ENCODE results near the gene DCC. TPM values are rescaled to one million over a fixed set of nuclear protein-coding genes. Genes with fewer than 3 reads are reported as not detected.

The DCC gene
- total RNA-seq, 1 donor from 2014 or later: 1.0 TPM

GRCh38 chr18:52519021-52519420 lies 179.0 kb downstream of the DCC start:
- Mint-ChIP-seq H3K27ac (peak overlapping the region; percentile 64), H3K4me1 (peaks cover 18% of the 10 kb centered on the region), H3K36me3 (no peaks in the 10 kb centered on the region), H3K9me3 (no peaks in the 10 kb centered on the region), H3K4me3 (no peak overlapping the region), H3K27me3 (ENCODE audit: low read depth) (peaks cover 4% of the 10 kb centered on the region)
- no peak for DNase-seq (ENCODE audit: low spot score in 2 of 2, unreplicated experiment in 2 of 2)
- no peak for TF ChIP-seq CTCF (IDR thresholded peaks at IDR 0.05; ENCODE audit: unreplicated experiment)

GRCh38 chr18:52523566-52523965 lies 183.6 kb downstream of the DCC start:
- Mint-ChIP-seq H3K27me3 (ENCODE audit: low read depth) (peaks cover 3% of the 10 kb centered on the region), H3K4me3 (no peak overlapping the region), H3K36me3 (no peaks in the 10 kb centered on the region), H3K4me1 (peaks cover 12% of the 10 kb centered on the region), H3K9me3 (no peaks in the 10 kb centered on the region), H3K27ac (no peak overlapping the region)
- DNase-seq (ENCODE audit: low spot score in 2 of 2, unreplicated experiment in 2 of 2): no peak
- no peak for TF ChIP-seq CTCF (IDR thresholded peaks at IDR 0.05; ENCODE audit: unreplicated experiment)

- H3K4me3 Mint-ChIP-seq: no peak overlapping the region
- H3K27me3 Mint-ChIP-seq (ENCODE audit: low read depth): peaks cover 18% of the 10 kb centered on the region
- TF ChIP-seq CTCF (IDR thresholded peaks at IDR 0.05; ENCODE audit: unreplicated experiment): no peak
Measured at GRCh38 chr18:52531836-52532235, 191.8 kb downstream of the DCC start.

GRCh38 chr18:52536039-52536438 lies 196.0 kb downstream of the DCC start:
- peaks cover 14% of the 10 kb centered on the region for H3K27me3 Mint-ChIP-seq (ENCODE audit: low read depth)
- no peaks in the 10 kb centered on the region for H3K9me3 Mint-ChIP-seq
- H3K4me1 Mint-ChIP-seq: no peaks in the 10 kb centered on the region
- no peak for TF ChIP-seq CTCF (IDR thresholded peaks at IDR 0.05; ENCODE audit: unreplicated experiment)
- no peak overlapping the region for H3K27ac Mint-ChIP-seq
- H3K4me3 Mint-ChIP-seq: no peak overlapping the region
- no peak for DNase-seq (ENCODE audit: low spot score in 2 of 2, unreplicated experiment in 2 of 2)
- H3K36me3 Mint-ChIP-seq: no peaks in the 10 kb centered on the region

More at GRCh38 chr18:52531836-52532235, 191.8 kb downstream of the DCC start:
- Mint-ChIP-seq H3K36me3 (no peaks in the 10 kb centered on the region), H3K27ac (no peak overlapping the region), H3K4me1 (no peaks in the 10 kb centered on the region), H3K9me3 (no peaks in the 10 kb centered on the region)
- no peak for DNase-seq (ENCODE audit: low spot score in 2 of 2, unreplicated experiment in 2 of 2)

GRCh38 chr18:52537261-52537660 lies 197.3 kb downstream of the DCC start:
- no peak for DNase-seq (ENCODE audit: low spot score in 2 of 2, unreplicated experiment in 2 of 2)
- H3K27ac Mint-ChIP-seq: no peak overlapping the region
- TF ChIP-seq CTCF (IDR thresholded peaks at IDR 0.05; ENCODE audit: unreplicated experiment): no peak
- no peaks in the 10 kb centered on the region for H3K9me3 Mint-ChIP-seq
- no peaks in the 10 kb centered on the region for H3K36me3 Mint-ChIP-seq
- H3K27me3 Mint-ChIP-seq (ENCODE audit: low read depth): peaks cover 10% of the 10 kb centered on the region
- no peak overlapping the region for H3K4me3 Mint-ChIP-seq
- H3K4me1 Mint-ChIP-seq: no peaks in the 10 kb centered on the region

- DNase-seq (ENCODE audit: low spot score in 2 of 2, unreplicated experiment in 2 of 2): no peak
- no peak overlapping the region for H3K4me3 Mint-ChIP-seq
- no peaks in the 10 kb centered on the region for H3K36me3 Mint-ChIP-seq
- H3K9me3 Mint-ChIP-seq: no peaks in the 10 kb centered on the region
- peaks cover 20% of the 10 kb centered on the region for H3K27me3 Mint-ChIP-seq (ENCODE audit: low read depth)
- no peaks in the 10 kb centered on the region for H3K4me1 Mint-ChIP-seq
- no peak overlapping the region for H3K27ac Mint-ChIP-seq
- no peak for TF ChIP-seq CTCF (IDR thresholded peaks at IDR 0.05; ENCODE audit: unreplicated experiment)
Measured at GRCh38 chr18:52541056-52541455, 201.1 kb downstream of the DCC start.
